ENCODE measurements around the gene HCFC2.

GRCh38 chr12:104026841-104027599 lies 37.3 kb upstream of the HCFC2 start:
- TF ChIP-seq CTCF (IDR thresholded peaks at IDR 0.05 in 8 of 11, conservative IDR thresholded peaks at IDR 0.05 in 3 of 11) (no peak), POLR2AphosphoS5 (IDR thresholded peaks at IDR 0.05) (no peak), POLR2A (IDR thresholded peaks at IDR 0.05) (no peak)
